ENCODE data around the gene IFI16. TPM values are rescaled to one million over a fixed set of nuclear protein-coding genes. Genes with fewer than 3 reads are reported as not detected.
A peak's percentile ranks its signal among the peaks of the same experiment; 100 is the strongest.
"Not testable (repeated sequence)": the region's sequence is repeated elsewhere in the genome, so short reads cannot be mapped to it uniquely, and the experiment has no call there.

IFI16 gene
- total RNA-seq, 4 donors from 2014 or later, result 46.1 to 154 (median 96.9) TPM

- intact Hi-C loops (cut with DNase I), result no loop called here
- no peaks in the 10 kb centered on the region for H3K9me3 ChIP-seq
- peak overlapping the region in 3 of 4 donors; percentile 72 to 84 (median 83) for H3K27ac ChIP-seq
- peaks cover 0 to 50% (median 25%) of the 10 kb centered on the region in 3 donors for H3K36me3 ChIP-seq
- DNase-seq, result no peak
- WGBS, 2 donors, result 56 to 69% methylated on average over 3 of the region's 3 CpGs
- H3K4me1 ChIP-seq, result peaks cover 34 to 81% (median 47%) of the 10 kb centered on the region in 3 donors
- no peaks in the 10 kb centered on the region for H3K27me3 ChIP-seq
- H3K4me3 ChIP-seq, result peak overlapping the region in 1 of 4 donors; percentile 79
- TF ChIP-seq POLR2A (IDR thresholded peaks at IDR 0.05) (no peak), CTCF (IDR thresholded peaks at IDR 0.05) (no peak)
Measured at GRCh38 chr1:159014851-159015250, 5.1 kb downstream of the IFI16 start.

DNA sequence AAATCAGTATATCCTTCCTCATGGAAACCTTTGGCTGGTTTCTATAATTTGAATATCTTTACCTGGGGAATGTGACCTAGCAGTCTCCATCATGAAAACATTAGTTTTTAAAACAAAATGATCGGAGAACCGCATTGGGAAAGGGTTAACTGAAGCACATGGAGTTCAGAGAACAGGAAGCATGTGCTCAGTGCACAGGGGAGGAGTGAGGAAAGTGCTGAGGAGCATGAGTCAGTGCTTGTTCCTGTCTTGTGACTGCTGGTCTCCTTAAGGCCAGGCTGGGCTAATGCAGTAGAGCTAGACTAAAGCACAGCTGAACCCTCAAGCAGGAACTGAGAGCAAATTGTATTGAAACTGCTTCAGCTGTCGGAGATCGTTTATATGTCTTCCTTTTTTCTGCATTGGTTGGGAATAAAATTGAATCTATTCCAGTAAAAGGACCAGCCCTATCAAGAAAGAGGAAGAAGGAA, 5.8 kb downstream of the IFI16 start:
- H3K9me3 ChIP-seq, result no peaks in the 10 kb centered on the region
- peaks cover 34 to 87% (median 48%) of the 10 kb centered on the region in 3 donors for H3K4me1 ChIP-seq
- DNase-seq, result peak; percentile 28
- peaks cover 0 to 56% (median 25%) of the 10 kb centered on the region in 3 donors for H3K36me3 ChIP-seq
- H3K4me3 ChIP-seq, result peak overlapping the region in 3 of 4 donors; percentile 1 to 79 (median 17)
- H3K27me3 ChIP-seq, result no peaks in the 10 kb centered on the region
- peak overlapping the region; percentile 64 to 84 (median 78) for H3K27ac ChIP-seq
- peak in 2 of 4 donors; percentile 59 to 60 for TF ChIP-seq POLR2A (IDR thresholded peaks at IDR 0.05)
- TF ChIP-seq CTCF (IDR thresholded peaks at IDR 0.05), result peak in 1 of 6 experiments; percentile 13
- 11 to 20% methylated on average over 4 of the region's 4 CpGs for WGBS, 2 donors
- intact Hi-C loops (cut with DNase I), result no loop called here

GRCh38 chr1:159023723-159024122, 14.0 kb downstream of the IFI16 start:
- intact Hi-C loops (cut with DNase I), result no loop called here
- peak overlapping the region in 2 of 4 donors; percentile 1 to 16 for H3K27ac ChIP-seq
- 76 to 78% methylated on average over 10 of the region's 10 CpGs for WGBS, 2 donors
- peaks cover 0 to 75% (median 13%) of the 10 kb centered on the region in 3 donors for H3K36me3 ChIP-seq
- peaks cover 4 to 94% (median 38%) of the 10 kb centered on the region in 3 donors for H3K4me1 ChIP-seq
- no peaks in the 10 kb centered on the region for H3K27me3 ChIP-seq
- H3K9me3 ChIP-seq, result no peaks in the 10 kb centered on the region
- DNase-seq, result no peak
- no peak for TF ChIP-seq CTCF (IDR thresholded peaks at IDR 0.05)
- no peak for TF ChIP-seq POLR2A (IDR thresholded peaks at IDR 0.05)
- no peak overlapping the region for H3K4me3 ChIP-seq

- Histone ChIP-seq H3K36me3 (peaks cover 0 to 75% (median 13%) of the 10 kb centered on the region in 3 donors), H3K27ac (no peak overlapping the region), H3K27me3 (no peaks in the 10 kb centered on the region), H3K9me3 (no peaks in the 10 kb centered on the region), H3K4me3 (no peak overlapping the region), H3K4me1 (peaks cover 4 to 90% (median 39%) of the 10 kb centered on the region in 3 donors)
- WGBS, 2 donors, result 93 to 98% methylated on average over 7 of the region's 7 CpGs
- DNase-seq, result no peak
- intact Hi-C loops (cut with DNase I), result no loop called here
- TF ChIP-seq CTCF (IDR thresholded peaks at IDR 0.05), result no peak
- no peak for TF ChIP-seq POLR2A (IDR thresholded peaks at IDR 0.05)
Measured at GRCh38 chr1:159025043-159025442, 15.3 kb downstream of the IFI16 start.

- peaks cover 0 to 75% (median 13%) of the 10 kb centered on the region in 3 donors for H3K36me3 ChIP-seq
Measured at GRCh38 chr1:159026841-159027240, 17.1 kb downstream of the IFI16 start.

More at GRCh38 chr1:159026841-159027240, 17.1 kb downstream of the IFI16 start:
- H3K27ac ChIP-seq; DNase-seq; intact Hi-C loops (cut with DNase I); H3K9me3 ChIP-seq; H3K27me3 ChIP-seq: not testable (repeated sequence)
- 33 to 52% methylated on average over 2 of the region's 2 CpGs for WGBS, 2 donors
- Histone ChIP-seq H3K4me1 (peaks cover 4 to 94% (median 48%) of the 10 kb centered on the region in 3 donors), H3K4me3 (peak overlapping the region in 1 of 4 donors; percentile 6)

All from esophagus squamous epithelium (tissue), 5 donors.